ENCODE results near the gene SLC6A15.

The SLC6A15 gene

GRCh38 chr12:84822525-84822924 is 90.1 kb downstream of the SLC6A15 start:
- Histone ChIP-seq H3K27me3 (ENCODE audit: insufficient read depth, low read length, poor library complexity, severe bottlenecking) (no peaks in the 10 kb centered on the region), H3K9me3 (ENCODE audit: insufficient read depth, low read depth, low read length) (no peaks in the 10 kb centered on the region), H3K9ac (ENCODE audit: low read depth, low read length, poor library complexity, severe bottlenecking) (no peak overlapping the region), H4K20me1 (ENCODE audit: insufficient read depth, low read length, poor library complexity, severe bottlenecking) (no peaks in the 10 kb centered on the region), H3K4me2 (ENCODE audit: low read depth, low read length, poor library complexity, severe bottlenecking) (no peak overlapping the region), H3K4me1 (ENCODE audit: insufficient read depth, low read length, poor library complexity, severe bottlenecking) (no peaks in the 10 kb centered on the region), H3K9me2 (replicated peaks; ENCODE audit: low read depth, low read length) (no peaks in the 10 kb centered on the region), H2AFZ (ENCODE audit: low read length) (no peak overlapping the region), H3K4me3 (ENCODE audit: low read length, poor library complexity, severe bottlenecking) (no peak overlapping the region), H3K79me2 (ENCODE audit: insufficient read depth, low read length) (no peaks in the 10 kb centered on the region), H3K36me3 (ENCODE audit: insufficient read depth, low read length) (no peaks in the 10 kb centered on the region), H3F3A (ENCODE audit: low read depth) (no peaks in the 10 kb centered on the region)
- TF ChIP-seq EZH2phosphoT487 (IDR thresholded peaks at IDR 0.05; ENCODE audit: borderline replicate concordance) (no peak), CTCF (conservative IDR thresholded peaks at IDR 0.05; ENCODE audit: low read length) (no peak)

- Histone ChIP-seq H3K36me3 (ENCODE audit: insufficient read depth, low read length) (no peaks in the 10 kb centered on the region), H3K4me3 (ENCODE audit: low read length, poor library complexity, severe bottlenecking) (no peak overlapping the region), H3K4me1 (ENCODE audit: insufficient read depth, low read length, poor library complexity, severe bottlenecking) (no peaks in the 10 kb centered on the region), H2AFZ (ENCODE audit: low read length) (no peak overlapping the region), H3K9me3 (ENCODE audit: insufficient read depth, low read depth, low read length) (no peaks in the 10 kb centered on the region), H3K9ac (ENCODE audit: low read depth, low read length, poor library complexity, severe bottlenecking) (no peak overlapping the region), H3K79me2 (ENCODE audit: insufficient read depth, low read length) (no peaks in the 10 kb centered on the region), H3K9me2 (replicated peaks; ENCODE audit: low read depth, low read length) (no peaks in the 10 kb centered on the region), H3K4me2 (ENCODE audit: low read depth, low read length, poor library complexity, severe bottlenecking) (no peak overlapping the region), H3F3A (ENCODE audit: low read depth) (no peaks in the 10 kb centered on the region), H3K27me3 (ENCODE audit: insufficient read depth, low read length, poor library complexity, severe bottlenecking) (no peaks in the 10 kb centered on the region), H4K20me1 (ENCODE audit: insufficient read depth, low read length, poor library complexity, severe bottlenecking) (no peaks in the 10 kb centered on the region)
- TF ChIP-seq EZH2phosphoT487 (IDR thresholded peaks at IDR 0.05; ENCODE audit: borderline replicate concordance) (no peak), CTCF (conservative IDR thresholded peaks at IDR 0.05; ENCODE audit: low read length) (no peak)
Measured at GRCh38 chr12:84816916-84817695, 95.5 kb downstream of the SLC6A15 start.

GRCh38 chr12:84814664-84815245 is 97.8 kb downstream of the SLC6A15 start:
- Histone ChIP-seq H4K20me1 (ENCODE audit: insufficient read depth, low read length, poor library complexity, severe bottlenecking) (no peaks in the 10 kb centered on the region), H3K4me3 (ENCODE audit: low read length, poor library complexity, severe bottlenecking) (no peak overlapping the region), H3K9me3 (ENCODE audit: insufficient read depth, low read depth, low read length) (no peaks in the 10 kb centered on the region), H3K79me2 (ENCODE audit: insufficient read depth, low read length) (no peaks in the 10 kb centered on the region), H3K4me1 (ENCODE audit: insufficient read depth, low read length, poor library complexity, severe bottlenecking) (no peaks in the 10 kb centered on the region), H3K4me2 (ENCODE audit: low read depth, low read length, poor library complexity, severe bottlenecking) (no peak overlapping the region), H3K9me2 (replicated peaks; ENCODE audit: low read depth, low read length) (no peaks in the 10 kb centered on the region), H2AFZ (ENCODE audit: low read length) (no peak overlapping the region), H3K27me3 (ENCODE audit: insufficient read depth, low read length, poor library complexity, severe bottlenecking) (no peaks in the 10 kb centered on the region), H3K9ac (ENCODE audit: low read depth, low read length, poor library complexity, severe bottlenecking) (no peak overlapping the region), H3K36me3 (ENCODE audit: insufficient read depth, low read length) (no peaks in the 10 kb centered on the region), H3F3A (ENCODE audit: low read depth) (no peaks in the 10 kb centered on the region)
- TF ChIP-seq CTCF (conservative IDR thresholded peaks at IDR 0.05; ENCODE audit: low read length), result no peak
- no peak for TF ChIP-seq EZH2phosphoT487 (IDR thresholded peaks at IDR 0.05; ENCODE audit: borderline replicate concordance)

All from Loucy (cell line).